Stimulated activated naive CD4-positive, alpha-beta T cell treated with Interleukin-2 at 50 U/mL for 16 hours (primary cell): ENCODE data around the gene ADGRD1.
"Not testable (repeated sequence)": the region's sequence is repeated elsewhere in the genome, so short reads cannot be mapped to it uniquely, and the experiment has no call there.

Source experiments
- DNase-seq: peaks from one replicate; lab custom pipeline; 2025; lab: John Stamatoyannopoulos, UW

Gene ADGRD1

GRCh38 chr12:130953771-130954543, at the start of gene ADGRD1:
TSS of gene ADGRD1 (plus strand) at chr12:130953907. CDS start at chr12:130954466, 559 bp downstream.
- DNase-seq, result no peak

GRCh38 chr12:130904064-130904463, 49.6 kb upstream of the ADGRD1 start:
- DNase-seq, result no peak

GRCh38 chr12:130904936-130905455, 48.7 kb upstream of the ADGRD1 start:
- DNase-seq, result not testable (repeated sequence)

- no peak for DNase-seq
These were observed 44.6 kb upstream of the ADGRD1 start for GRCh38 chr12:130909111-130909510.

GRCh38 chr12:130911193-130911592, 42.5 kb upstream of the ADGRD1 start:
- DNase-seq, result no peak

- no peak for DNase-seq
These were observed 41.8 kb upstream of the ADGRD1 start for GRCh38 chr12:130911933-130912332.

- DNase-seq, result no peak
These were observed 37.3 kb upstream of the ADGRD1 start for GRCh38 chr12:130916241-130916911.

- no peak for DNase-seq
These were observed 36.1 kb upstream of the ADGRD1 start for GRCh38 chr12:130917607-130918006.

GRCh38 chr12:130919086-130919485, 34.6 kb upstream of the ADGRD1 start:
- no peak for DNase-seq

GRCh38 chr12:130920119-130920703, 33.5 kb upstream of the ADGRD1 start:
- no peak for DNase-seq

- DNase-seq, result no peak
These were observed 32.9 kb upstream of the ADGRD1 start for GRCh38 chr12:130920723-130921381.

GRCh38 chr12:130922511-130922953, 31.2 kb upstream of the ADGRD1 start:
- DNase-seq, result no peak

GRCh38 chr12:130924966-130925665, 28.6 kb upstream of the ADGRD1 start:
- DNase-seq, result no peak

- DNase-seq, result no peak
These were observed 28.1 kb upstream of the ADGRD1 start for GRCh38 chr12:130925666-130926015.

GRCh38 chr12:130929363-130929762, 24.3 kb upstream of the ADGRD1 start:
- DNase-seq, result no peak

- DNase-seq, result no peak
These were observed 21.4 kb upstream of the ADGRD1 start for GRCh38 chr12:130932061-130932930.

GRCh38 chr12:130933269-130933995, 20.3 kb upstream of the ADGRD1 start:
- DNase-seq, result no peak

- DNase-seq, result no peak
These were observed 19.0 kb upstream of the ADGRD1 start for GRCh38 chr12:130934753-130935152.

GRCh38 chr12:130936561-130936960, 17.1 kb upstream of the ADGRD1 start:
- DNase-seq, result no peak

- DNase-seq, result no peak
These were observed 16.6 kb upstream of the ADGRD1 start for GRCh38 chr12:130937063-130937462.
